HG03558 (cell line): Measurements from ENCODE around the gene NOX1.
"Not testable (repeated sequence)": the region's sequence is repeated elsewhere in the genome, so short reads cannot be mapped to it uniquely, and the experiment has no call there.

Source experiments
- ATAC-seq: cut with Tn5 transposase; IDR thresholded peaks from one replicate; pipeline ENCODE4 v1.9.1; 2021; ENCODE audit warnings: moderate number of reproducible peaks; ENCODE audit not compliant: unreplicated experiment; ENCODE audit errors: extremely low read depth

The NOX1 gene

GRCh38 chrX:100819837-100820666 is 54.1 kb downstream of the NOX1 start, which contains the start of gene CSTF2:
CSTF2 (plus strand) TSS chrX:100820391; CDS start chrX:100820417, 26 bp downstream.
- peak; percentile 97 for ATAC-seq

- ATAC-seq = no peak
Measured at GRCh38 chrX:100819534-100819836, 54.7 kb downstream of the NOX1 start.

GRCh38 chrX:100817340-100817739 is 56.8 kb downstream of the NOX1 start:
- no peak for ATAC-seq

GRCh38 chrX:100812216-100813158 is 61.7 kb downstream of the NOX1 start:
- ATAC-seq = no peak

- ATAC-seq = not testable (repeated sequence)
Measured at GRCh38 chrX:100808265-100808664, 65.9 kb downstream of the NOX1 start.

GRCh38 chrX:100804780-100805179 is 69.4 kb downstream of the NOX1 start:
- ATAC-seq = no peak

- no peak for ATAC-seq
Measured at GRCh38 chrX:100802843-100803242, 71.3 kb downstream of the NOX1 start.

- ATAC-seq = no peak
Measured at GRCh38 chrX:100798484-100799214, 75.5 kb downstream of the NOX1 start.

GRCh38 chrX:100797359-100797758 is 76.8 kb downstream of the NOX1 start:
- ATAC-seq = no peak

GRCh38 chrX:100796371-100796770 is 77.8 kb downstream of the NOX1 start:
- not testable (repeated sequence) for ATAC-seq
